Mucosa of stomach (tissue), 1 donor: ENCODE measurements around the gene KIF19.

Source experiments
- H3K27me3 ChIP-seq: one replicate; pipeline ENCODE4 v1.7.0; 2013; ENCODE audit warnings: mild to moderate bottlenecking, low read length; ENCODE audit not compliant: control insufficient read depth, insufficient read depth
- H3K36me3 ChIP-seq: one replicate; pipeline ENCODE4 v1.7.0; 2013; ENCODE audit warnings: low read length; ENCODE audit not compliant: control insufficient read depth, insufficient read depth
- H3K4me1 ChIP-seq: one replicate; pipeline ENCODE4 v1.7.0; 2013; ENCODE audit warnings: mild to moderate bottlenecking, low read length; ENCODE audit not compliant: control insufficient read depth, insufficient read depth
- H3K4me3 ChIP-seq: one replicate; pipeline ENCODE4 v1.7.0; 2013; ENCODE audit warnings: low read length
- H3K9ac ChIP-seq: one replicate; pipeline ENCODE4 v1.7.0; 2013; ENCODE audit warnings: mild to moderate bottlenecking, low read length, moderate library complexity
- H3K9me3 ChIP-seq: one replicate; pipeline ENCODE4 v1.7.0; 2013; ENCODE audit warnings: mild to moderate bottlenecking, low read length, moderate library complexity; ENCODE audit not compliant: control insufficient read depth
- donor health status: Pancreatic carcinoma.

KIF19 gene

GRCh38 chr17:74389084-74389753, 63.2 kb downstream of the KIF19 start:
- Histone ChIP-seq H3K9me3 (no peaks in the 10 kb centered on the region), H3K9ac (no peak overlapping the region), H3K27me3 (no peaks in the 10 kb centered on the region), H3K4me3 (no peak overlapping the region), H3K4me1 (peaks cover 22% of the 10 kb centered on the region), H3K36me3 (no peaks in the 10 kb centered on the region)

- no peaks in the 10 kb centered on the region for H3K9me3 ChIP-seq
- no peak overlapping the region for H3K4me3 ChIP-seq
- no peaks in the 10 kb centered on the region for H3K36me3 ChIP-seq
- no peaks in the 10 kb centered on the region for H3K27me3 ChIP-seq
- no peak overlapping the region for H3K9ac ChIP-seq
- peaks cover 29% of the 10 kb centered on the region for H3K4me1 ChIP-seq
These were observed 64.1 kb downstream of the KIF19 start for GRCh38 chr17:74389937-74390679.

- Histone ChIP-seq H3K4me3 (no peak overlapping the region), H3K36me3 (no peaks in the 10 kb centered on the region), H3K27me3 (no peaks in the 10 kb centered on the region), H3K9ac (no peak overlapping the region), H3K4me1 (peaks cover 36% of the 10 kb centered on the region), H3K9me3 (no peaks in the 10 kb centered on the region)
These were observed 64.9 kb downstream of the KIF19 start for GRCh38 chr17:74390680-74391653.

- Histone ChIP-seq H3K36me3 (no peaks in the 10 kb centered on the region), H3K4me3 (no peak overlapping the region), H3K4me1 (peaks cover 36% of the 10 kb centered on the region), H3K9ac (no peak overlapping the region), H3K27me3 (no peaks in the 10 kb centered on the region), H3K9me3 (no peaks in the 10 kb centered on the region)
These were observed 65.7 kb downstream of the KIF19 start for GRCh38 chr17:74391771-74392170.

GRCh38 chr17:74392848-74393247, 66.8 kb downstream of the KIF19 start:
- no peaks in the 10 kb centered on the region for H3K27me3 ChIP-seq
- H3K4me3 ChIP-seq: no peak overlapping the region
- H3K9me3 ChIP-seq: no peaks in the 10 kb centered on the region
- peaks cover 28% of the 10 kb centered on the region for H3K4me1 ChIP-seq
- H3K36me3 ChIP-seq: no peaks in the 10 kb centered on the region
- no peak overlapping the region for H3K9ac ChIP-seq

- no peaks in the 10 kb centered on the region for H3K9me3 ChIP-seq
- H3K4me1 ChIP-seq: peaks cover 24% of the 10 kb centered on the region
- H3K27me3 ChIP-seq: no peaks in the 10 kb centered on the region
- H3K4me3 ChIP-seq: no peak overlapping the region
- no peaks in the 10 kb centered on the region for H3K36me3 ChIP-seq
- no peak overlapping the region for H3K9ac ChIP-seq
These were observed 67.4 kb downstream of the KIF19 start for GRCh38 chr17:74393346-74393942.

GRCh38 chr17:74394275-74394950, 68.4 kb downstream of the KIF19 start:
- Histone ChIP-seq H3K9me3 (no peaks in the 10 kb centered on the region), H3K36me3 (no peaks in the 10 kb centered on the region), H3K4me3 (no peak overlapping the region), H3K9ac (peak overlapping the region; percentile 26), H3K4me1 (peaks cover 16% of the 10 kb centered on the region), H3K27me3 (no peaks in the 10 kb centered on the region)

GRCh38 chr17:74394977-74395376, 69.0 kb downstream of the KIF19 start:
- H3K4me1 ChIP-seq: peaks cover 14% of the 10 kb centered on the region
- H3K27me3 ChIP-seq: no peaks in the 10 kb centered on the region
- H3K9me3 ChIP-seq: no peaks in the 10 kb centered on the region
- H3K36me3 ChIP-seq: no peaks in the 10 kb centered on the region
- H3K4me3 ChIP-seq: no peak overlapping the region
- H3K9ac ChIP-seq: peak overlapping the region; percentile 26

GRCh38 chr17:74396567-74396966, 70.5 kb downstream of the KIF19 start:
- no peaks in the 10 kb centered on the region for H3K27me3 ChIP-seq
- H3K9me3 ChIP-seq: no peaks in the 10 kb centered on the region
- no peaks in the 10 kb centered on the region for H3K36me3 ChIP-seq
- peaks cover 14% of the 10 kb centered on the region for H3K4me1 ChIP-seq
- no peak overlapping the region for H3K4me3 ChIP-seq
- H3K9ac ChIP-seq: no peak overlapping the region

- H3K9ac ChIP-seq: no peak overlapping the region
- H3K4me1 ChIP-seq: peaks cover 7% of the 10 kb centered on the region
- H3K27me3 ChIP-seq: peaks cover 9% of the 10 kb centered on the region
- H3K4me3 ChIP-seq: no peak overlapping the region
- H3K36me3 ChIP-seq: no peaks in the 10 kb centered on the region
- no peaks in the 10 kb centered on the region for H3K9me3 ChIP-seq
These were observed 76.0 kb downstream of the KIF19 start for GRCh38 chr17:74402048-74402447.

GRCh38 chr17:74403512-74404137, 77.6 kb downstream of the KIF19 start:
- H3K36me3 ChIP-seq: no peaks in the 10 kb centered on the region
- no peaks in the 10 kb centered on the region for H3K9me3 ChIP-seq
- H3K4me1 ChIP-seq: peaks cover 23% of the 10 kb centered on the region
- no peak overlapping the region for H3K9ac ChIP-seq
- H3K4me3 ChIP-seq: no peak overlapping the region
- H3K27me3 ChIP-seq: peaks cover 9% of the 10 kb centered on the region
